Measurements from ENCODE around the gene BRME1.
A peak's percentile ranks its signal among the peaks of the same experiment; 100 is the strongest.

The BRME1 gene

DNA sequence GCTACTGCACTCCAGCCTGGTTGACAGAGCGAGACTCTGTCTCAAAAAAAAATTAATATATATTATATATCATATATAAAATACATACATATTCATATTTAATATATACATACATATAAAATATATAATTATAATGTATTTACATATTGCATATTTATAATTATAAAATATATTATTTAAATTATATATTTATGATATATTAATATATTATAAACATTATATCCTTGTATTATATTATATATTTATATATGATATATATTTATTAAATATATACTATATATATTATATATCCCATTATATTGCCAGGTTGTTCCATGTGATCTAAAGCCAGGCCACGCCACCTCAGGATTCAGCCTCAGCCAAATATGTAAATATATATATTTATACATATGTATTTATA, 9.7 kb downstream of the BRME1 start:
- H3K4me3 ChIP-seq (ENCODE audit: low read length), result no peak overlapping the region
- no peak for DNase-seq (ENCODE audit: low read depth, low spot score)

DNA sequence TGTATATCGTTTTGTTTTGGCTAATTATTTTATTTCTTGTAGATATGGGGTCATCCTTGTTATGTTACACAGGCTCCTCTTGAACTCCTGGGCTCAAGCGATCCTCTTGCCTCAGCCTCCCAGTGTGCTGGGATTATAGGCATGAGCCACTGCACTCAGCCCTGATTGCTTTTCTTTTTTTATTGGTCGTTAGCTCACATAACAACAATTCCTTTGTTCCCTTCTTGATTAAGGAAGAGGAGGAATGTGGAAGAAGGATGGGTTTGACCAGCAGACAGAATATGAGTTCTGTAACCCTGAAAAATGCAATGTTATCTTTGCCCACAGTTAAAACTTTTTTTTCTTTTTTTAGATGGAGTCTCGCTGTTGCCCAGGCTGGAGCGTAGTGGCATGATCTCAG, 11.4 kb downstream of the BRME1 start:
- no peak overlapping the region for H3K4me3 ChIP-seq (ENCODE audit: low read length)
- no peak for DNase-seq (ENCODE audit: low read depth, low spot score)

DNA sequence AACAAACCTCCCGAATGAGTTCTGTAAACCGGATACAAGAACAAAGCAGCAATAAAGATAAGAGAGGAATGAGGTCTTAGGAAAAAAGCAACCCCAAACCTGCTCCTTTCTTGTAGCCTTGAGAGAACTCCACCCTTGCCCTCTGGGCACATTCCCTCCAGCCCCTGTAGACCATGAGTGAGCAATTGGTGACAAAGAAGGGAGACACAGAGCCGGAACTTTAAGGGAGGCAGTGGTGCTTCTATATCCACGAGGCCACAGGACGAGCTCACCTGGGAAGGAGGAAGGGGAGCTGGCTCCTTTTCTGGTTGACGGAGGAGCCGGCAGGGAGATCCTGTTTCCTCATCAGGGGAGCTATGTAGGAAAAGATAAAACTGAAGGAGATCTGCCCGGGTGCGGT, 13.0 kb downstream of the BRME1 start:
- no peak for DNase-seq (ENCODE audit: low read depth, low spot score)

DNA sequence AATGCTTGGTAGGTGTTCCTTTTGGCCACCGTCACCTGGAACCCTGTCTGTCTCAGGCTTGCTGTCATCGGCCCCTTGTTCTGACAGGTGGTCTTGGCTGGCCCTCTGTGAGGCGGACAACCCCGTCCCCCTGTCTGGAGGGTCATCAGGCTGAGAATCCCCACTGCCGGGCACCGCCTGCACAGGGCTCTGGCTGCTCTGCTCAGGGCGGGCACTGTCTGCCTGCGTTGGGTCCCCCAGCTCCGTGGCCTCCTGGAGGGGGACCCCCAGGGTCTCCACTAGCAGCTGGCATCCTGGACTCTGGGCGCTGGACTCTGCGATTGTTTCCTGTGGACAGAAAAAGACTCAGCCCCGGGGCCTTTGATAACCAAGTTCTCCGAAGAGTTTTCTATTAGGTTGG, 15.8 kb downstream of the BRME1 start:
- DNase-seq (ENCODE audit: low read depth, low spot score), result no peak
- no peak overlapping the region for H3K4me3 ChIP-seq (ENCODE audit: low read length)

More for the DNA sequence above, 13.0 kb downstream of the BRME1 start:
- H3K4me3 ChIP-seq (ENCODE audit: low read length), result no peak overlapping the region

- DNase-seq (ENCODE audit: low read depth, low spot score), result no peak
- H3K4me3 ChIP-seq (ENCODE audit: low read length), result no peak overlapping the region
These were observed 17.6 kb downstream of the BRME1 start for GRCh38 chr19:13888281-13888680.

GRCh38 chr19:13887517-13887916, 18.4 kb downstream of the BRME1 start:
- DNase-seq (ENCODE audit: low read depth, low spot score), result no peak
- H3K4me3 ChIP-seq (ENCODE audit: low read length), result no peak overlapping the region

GRCh38 chr19:13887018-13887436, 18.9 kb downstream of the BRME1 start:
- DNase-seq (ENCODE audit: low read depth, low spot score), result no peak
- no peak overlapping the region for H3K4me3 ChIP-seq (ENCODE audit: low read length)

- no peak overlapping the region for H3K4me3 ChIP-seq (ENCODE audit: low read length)
- DNase-seq (ENCODE audit: low read depth, low spot score), result no peak
These were observed 20.0 kb downstream of the BRME1 start for GRCh38 chr19:13885826-13886365.

GRCh38 chr19:13884726-13885591, 21.0 kb downstream of the BRME1 start:
- no peak overlapping the region for H3K4me3 ChIP-seq (ENCODE audit: low read length)
- no peak for DNase-seq (ENCODE audit: low read depth, low spot score)

DNA sequence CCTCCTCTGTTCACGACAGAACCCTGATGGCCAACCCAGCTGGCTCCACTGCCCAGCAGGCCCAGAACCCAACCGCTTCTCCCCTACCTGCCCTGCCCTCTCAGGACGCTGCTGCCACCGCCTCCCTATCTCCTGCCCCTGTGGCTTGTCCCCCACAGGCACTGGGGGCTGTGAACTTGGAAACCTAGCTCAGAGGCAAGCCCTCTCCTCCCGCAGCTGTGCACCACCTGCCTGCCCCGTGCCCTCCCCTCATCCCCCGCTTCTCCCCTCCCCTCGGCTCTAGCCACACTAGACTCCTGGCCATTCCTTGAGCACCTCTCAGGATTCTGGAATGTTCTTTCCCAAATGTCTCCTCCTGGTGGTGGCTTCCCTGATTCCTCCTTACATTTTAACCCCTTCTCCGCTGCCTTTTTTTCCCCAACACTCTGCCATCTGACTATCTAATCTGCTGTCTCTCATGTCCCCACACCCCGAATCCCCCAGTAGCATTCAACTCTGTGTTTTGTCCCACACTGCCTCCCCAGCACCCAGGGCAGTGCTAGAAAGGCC, 22.3 kb downstream of the BRME1 start:
- DNase-seq (ENCODE audit: low read depth, low spot score), result no peak
- no peak overlapping the region for H3K4me3 ChIP-seq (ENCODE audit: low read length)

DNA sequence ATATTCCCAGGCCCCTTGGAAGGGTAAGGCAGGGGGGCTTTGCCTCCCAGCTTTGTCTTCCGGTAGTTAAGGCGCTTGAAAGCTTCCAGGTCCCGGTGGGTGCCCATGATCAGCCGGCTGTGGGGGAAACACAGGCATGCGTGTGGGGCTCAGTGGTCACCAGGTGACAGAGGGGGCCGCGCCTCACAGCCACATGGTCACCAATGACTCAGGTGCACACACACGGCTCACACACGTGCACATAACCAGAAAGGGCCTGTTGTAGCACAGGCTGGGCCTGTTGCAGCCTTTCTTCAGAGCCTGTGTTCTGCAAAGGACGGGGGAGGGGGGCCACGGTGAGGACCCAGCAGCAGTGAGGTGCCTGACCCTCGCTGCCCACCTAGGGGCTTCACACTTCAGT, 23.1 kb downstream of the BRME1 start:
- no peak overlapping the region for H3K4me3 ChIP-seq (ENCODE audit: low read length)
- DNase-seq (ENCODE audit: low read depth, low spot score), result no peak

GRCh38 chr19:13882419-13882795, 23.5 kb downstream of the BRME1 start:
- peak overlapping the region; percentile 18; the same call in 1 of the 2 replicates for H3K4me3 ChIP-seq (ENCODE audit: low read length)

DNA sequence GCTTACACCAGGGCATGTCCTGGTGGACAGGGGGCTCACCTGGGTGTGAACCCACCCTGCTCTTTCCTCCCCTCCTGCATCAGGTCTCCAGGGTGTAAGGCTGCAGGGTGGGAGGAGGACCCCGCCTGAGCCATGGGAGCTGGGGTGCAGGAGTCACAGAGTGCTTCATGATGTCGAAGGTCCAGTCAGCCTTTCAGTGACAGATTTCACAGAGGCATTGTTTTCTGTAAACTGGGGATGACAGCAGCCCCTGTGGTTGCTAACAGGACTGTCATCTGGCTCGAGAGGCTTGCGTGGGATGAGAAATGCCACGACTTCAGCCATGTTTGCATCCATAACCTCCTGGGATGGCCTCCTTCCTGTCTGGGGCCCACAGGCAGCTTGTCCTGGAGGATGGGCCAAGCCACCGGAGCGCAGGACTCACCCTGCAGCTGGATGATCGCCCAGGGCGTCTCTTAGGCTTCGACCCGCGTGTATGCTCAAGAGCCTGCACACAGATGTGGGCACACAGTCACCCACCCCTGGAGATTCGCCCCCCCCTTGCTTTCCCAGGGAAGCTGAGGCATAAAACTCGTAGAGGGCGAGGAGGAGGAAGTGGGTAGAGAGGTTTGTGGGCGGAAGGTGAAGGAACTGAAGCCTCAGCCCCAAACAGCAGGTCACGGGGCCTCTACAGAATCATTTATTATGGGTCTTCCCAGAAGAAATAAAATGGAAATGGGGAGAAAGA, 24.1 kb downstream of the BRME1 start:
- peak; percentile 91 for DNase-seq (ENCODE audit: low read depth, low spot score)
- peak overlapping the region; percentile 48 for H3K4me3 ChIP-seq (ENCODE audit: low read length)

More at GRCh38 chr19:13882419-13882795, 23.5 kb downstream of the BRME1 start:
- no peak for DNase-seq (ENCODE audit: low read depth, low spot score)

DNA sequence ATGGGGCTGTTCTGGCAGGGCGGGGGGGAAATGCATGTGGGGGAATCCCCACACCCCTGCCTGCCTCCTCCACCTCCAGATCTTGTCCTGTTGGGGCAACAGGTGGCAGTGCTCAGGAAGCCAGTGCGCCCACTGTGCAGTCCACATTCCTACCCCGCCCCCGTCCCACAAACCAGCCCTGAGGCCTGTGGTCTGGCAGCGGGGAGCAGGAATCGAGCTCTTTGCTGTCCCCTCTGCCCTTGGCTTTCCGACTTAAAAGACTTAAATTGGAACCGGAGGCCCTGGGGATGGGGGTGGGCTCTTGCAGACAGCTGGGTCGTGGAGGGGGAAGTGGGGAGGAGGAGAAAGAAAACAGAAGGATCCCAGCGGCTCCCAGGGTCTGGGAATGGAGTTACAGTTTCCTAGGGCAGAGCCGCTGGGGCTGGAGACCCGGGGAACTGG, 24.6 kb downstream of the BRME1 start:
- peak; percentile 57 for DNase-seq (ENCODE audit: low read depth, low spot score)
- peak overlapping the region; percentile 48 for H3K4me3 ChIP-seq (ENCODE audit: low read length)

- peak overlapping the region; percentile 48 for H3K4me3 ChIP-seq (ENCODE audit: low read length)
These were observed 25.6 kb downstream of the BRME1 start for GRCh38 chr19:13880059-13881043.

GRCh38 chr19:13877303-13877702, 28.6 kb downstream of the BRME1 start:
- no peak for DNase-seq (ENCODE audit: low read depth, low spot score)

More at GRCh38 chr19:13880059-13881043, 25.6 kb downstream of the BRME1 start:
- peak; percentile 88 for DNase-seq (ENCODE audit: low read depth, low spot score)

DNA sequence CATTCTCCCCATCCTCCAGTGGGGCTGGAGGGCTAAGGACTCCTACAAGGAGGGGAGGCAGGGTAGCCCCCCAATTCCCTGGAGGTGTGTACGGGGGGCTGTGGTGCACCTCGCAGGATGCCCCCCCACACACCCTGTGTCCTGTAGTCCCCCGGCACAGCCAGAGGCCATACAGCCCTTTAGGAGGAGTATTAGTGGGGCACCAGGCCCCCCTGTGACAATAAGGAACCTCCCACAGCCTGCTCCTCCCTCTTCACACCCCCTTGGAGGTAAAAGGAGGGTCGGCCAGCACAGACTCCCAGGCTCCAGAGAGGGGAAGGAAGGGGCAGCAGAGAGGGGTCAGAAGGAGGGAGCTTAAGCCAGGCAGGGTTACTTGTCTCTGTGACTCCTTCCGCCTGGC, 29.1 kb downstream of the BRME1 start, which contains the start of gene NANOS3:
Gene NANOS3 (plus strand): TSS at position 301 of the 400 bp plus-strand sequence. CDS start 115 bp downstream, outside the sequence.
- DNase-seq (ENCODE audit: low read depth, low spot score), result no peak
- no peak within 1 kb of the TSS for H3K4me3 ChIP-seq (ENCODE audit: low read length)

More at GRCh38 chr19:13877303-13877702, 28.6 kb downstream of the BRME1 start:
- H3K4me3 ChIP-seq (ENCODE audit: low read length), result no peak overlapping the region

DNA sequence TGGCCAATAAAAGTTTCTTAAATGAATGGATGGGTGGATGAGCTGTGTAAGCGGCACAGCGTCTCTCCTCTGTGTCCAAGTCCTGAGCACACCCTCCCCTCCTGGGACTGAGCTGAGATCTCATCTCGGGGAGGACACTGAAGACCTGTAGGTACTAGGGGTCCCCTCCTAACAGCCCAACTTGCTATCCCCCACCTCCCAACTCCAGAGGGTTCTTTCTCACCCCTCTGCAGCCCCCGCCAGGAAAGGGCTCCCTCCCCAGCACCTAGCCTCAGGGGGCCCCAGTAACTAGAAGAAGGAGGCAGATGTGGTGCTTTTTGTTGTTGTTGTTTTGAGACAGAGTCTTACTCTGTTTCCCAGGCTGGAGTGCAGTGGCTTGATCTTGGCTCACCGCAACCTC, 30.1 kb downstream of the BRME1 start:
- no peak for DNase-seq (ENCODE audit: low read depth, low spot score)
- no peak overlapping the region for H3K4me3 ChIP-seq (ENCODE audit: low read length)
